GM21737 (cell line): ENCODE measurements around the gene RNF4.
"Not testable (repeated sequence)": the region's sequence is repeated elsewhere in the genome, so short reads cannot be mapped to it uniquely, and the experiment has no call there.

Source experiments
- ATAC-seq: cut with Tn5 transposase; IDR thresholded peaks from one replicate; pipeline ENCODE4 v1.9.1; 2021; ENCODE audit warnings: mild to moderate bottlenecking, moderate library complexity; ENCODE audit not compliant: unreplicated experiment

The RNF4 gene

DNA sequence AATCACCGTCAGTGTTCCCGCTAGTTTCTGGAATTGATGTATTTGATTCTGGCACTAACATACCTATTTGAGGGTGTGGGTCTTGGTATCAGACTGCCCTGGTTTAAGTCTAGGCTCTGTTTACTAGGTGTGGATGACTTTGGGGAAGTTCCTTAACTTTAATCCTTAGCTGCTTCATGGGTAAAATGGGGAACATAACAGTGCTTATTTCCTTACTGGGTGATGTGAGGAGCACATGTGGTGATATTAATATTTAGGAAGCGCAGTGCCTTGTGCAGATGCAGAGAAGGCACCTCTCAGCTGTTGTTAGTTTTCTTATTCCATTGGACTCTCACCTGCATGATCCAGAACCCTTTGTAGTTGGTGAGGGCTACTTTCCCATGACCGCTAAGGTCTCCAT, 17.1 kb downstream of the RNF4 start:
- ATAC-seq = no peak

DNA sequence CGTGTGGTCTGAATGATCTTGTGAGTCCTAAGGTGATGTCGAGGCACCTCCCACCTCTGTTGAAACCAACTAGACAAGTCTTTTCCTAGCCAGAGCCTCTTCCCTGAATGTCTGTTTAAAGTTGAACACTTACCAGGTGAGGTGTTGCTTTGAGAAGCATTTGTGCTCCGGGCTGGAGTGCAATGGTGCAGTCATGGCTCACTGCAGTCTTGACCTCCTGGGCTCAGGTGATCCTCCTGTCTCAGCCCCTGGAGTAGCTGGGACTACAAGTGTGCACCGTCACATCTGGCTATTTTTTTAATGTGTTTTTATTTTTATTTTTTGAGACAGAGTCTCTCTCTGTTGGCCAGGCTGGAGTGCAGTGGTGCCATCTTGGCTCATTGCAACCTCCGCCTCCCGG, 18.1 kb downstream of the RNF4 start:
- ATAC-seq = no peak

DNA sequence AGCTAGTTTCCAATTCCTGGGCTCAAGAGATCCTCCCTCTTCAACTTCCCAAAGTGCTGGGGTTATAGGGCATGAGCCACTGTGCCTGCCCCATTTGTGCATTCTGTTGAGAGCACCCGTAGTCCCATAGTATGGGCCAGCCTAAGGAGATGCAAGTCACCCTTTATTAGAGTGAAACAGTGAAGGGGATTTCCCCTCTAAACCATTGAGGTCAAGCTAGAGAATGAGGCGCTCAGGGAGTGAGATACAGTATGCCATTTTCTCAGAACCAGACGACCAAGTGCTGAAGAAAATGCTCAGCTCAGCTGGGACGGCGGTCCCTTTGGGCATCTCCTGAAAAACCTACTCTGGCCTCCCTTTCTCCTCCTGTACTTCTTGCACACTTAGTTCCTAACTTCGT, 18.7 kb downstream of the RNF4 start:
- ATAC-seq = no peak

DNA sequence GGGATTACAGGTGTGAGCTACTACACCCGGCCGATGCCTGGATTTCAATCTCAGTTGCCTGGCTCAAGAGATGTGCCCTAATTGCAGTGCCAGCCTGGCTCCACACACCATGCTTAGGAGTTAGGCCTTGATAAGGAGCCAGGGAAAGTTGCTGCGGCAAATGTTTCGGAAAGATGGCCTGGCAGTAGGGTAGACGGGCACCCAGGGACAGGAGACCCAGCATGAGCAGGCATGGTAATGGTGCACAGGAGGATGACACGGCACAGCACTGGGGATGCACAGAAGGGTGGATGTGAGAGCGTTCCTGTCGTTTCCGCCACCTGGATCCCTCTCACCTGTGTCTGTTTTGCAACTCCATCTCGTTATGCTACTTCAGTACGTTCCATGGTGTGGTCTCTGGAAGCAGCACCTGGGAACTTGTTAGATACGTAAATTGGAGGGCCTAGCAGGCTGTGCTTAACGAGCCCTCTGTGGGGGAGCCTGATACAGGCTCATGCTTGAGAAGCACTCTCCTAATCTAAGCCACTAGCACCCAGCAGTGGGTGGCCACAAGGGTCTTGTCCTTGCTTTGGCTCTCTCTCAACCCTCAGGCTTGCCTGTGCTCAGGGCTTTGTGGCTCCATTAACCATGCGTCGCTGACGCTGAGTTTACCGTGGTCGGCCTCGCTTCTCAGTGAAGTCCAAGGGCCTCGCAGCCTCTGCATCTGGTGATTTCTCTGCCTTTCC, 20.3 kb downstream of the RNF4 start:
- no peak for ATAC-seq

DNA sequence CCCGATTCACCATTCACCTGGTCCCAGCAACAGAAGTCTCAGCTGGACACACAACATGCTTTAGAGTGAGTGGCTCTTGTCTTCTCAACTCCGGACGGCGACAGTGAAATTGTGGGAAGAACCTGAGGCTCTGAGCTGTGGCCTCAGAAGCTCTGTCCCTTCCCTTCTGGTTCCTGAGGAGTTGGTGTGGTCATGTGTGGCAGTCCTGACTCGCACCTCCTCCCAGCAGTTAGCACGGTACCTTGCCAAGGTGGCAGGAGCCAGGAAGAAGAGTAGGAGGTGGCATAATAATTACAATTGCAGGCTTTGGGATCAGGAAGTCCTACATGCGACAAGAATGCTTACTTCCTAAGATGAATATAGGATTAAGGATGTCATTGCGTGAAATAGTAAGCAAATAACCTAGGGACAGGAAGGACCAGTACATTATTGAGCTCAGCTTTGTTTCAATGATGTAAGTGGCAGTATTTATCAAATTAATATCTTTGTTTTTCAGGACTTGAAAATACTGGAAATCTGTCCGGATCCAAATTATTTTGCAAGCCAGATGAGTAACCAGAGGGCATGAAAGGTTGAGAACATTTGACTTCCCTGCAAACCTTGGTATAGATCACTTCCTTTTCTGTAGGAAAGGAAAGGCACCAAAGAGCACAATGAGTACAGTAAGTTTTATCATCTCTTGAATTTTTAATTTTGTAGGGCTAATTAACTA, 21.1 kb downstream of the RNF4 start:
- ATAC-seq = no peak

DNA sequence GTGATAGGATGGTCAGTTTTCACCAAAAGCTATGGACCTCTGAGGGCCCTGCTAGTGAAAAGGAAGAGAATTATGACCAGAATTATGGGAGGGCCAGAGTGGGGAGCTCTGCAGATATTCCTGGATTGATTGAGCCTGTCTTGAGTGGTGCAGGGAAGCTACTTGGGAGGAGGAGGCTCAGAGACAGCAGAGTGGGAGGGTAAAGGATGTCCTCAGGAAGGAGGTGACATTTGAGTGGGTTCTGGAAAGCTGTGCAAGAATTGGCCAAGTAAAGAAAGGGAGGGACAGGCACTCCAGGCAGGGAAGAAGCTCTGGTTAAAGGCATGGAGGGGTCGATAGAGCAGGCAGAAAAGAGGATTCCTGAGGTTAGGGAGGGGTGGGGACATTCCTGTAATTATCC, 24.1 kb downstream of the RNF4 start:
- no peak for ATAC-seq

DNA sequence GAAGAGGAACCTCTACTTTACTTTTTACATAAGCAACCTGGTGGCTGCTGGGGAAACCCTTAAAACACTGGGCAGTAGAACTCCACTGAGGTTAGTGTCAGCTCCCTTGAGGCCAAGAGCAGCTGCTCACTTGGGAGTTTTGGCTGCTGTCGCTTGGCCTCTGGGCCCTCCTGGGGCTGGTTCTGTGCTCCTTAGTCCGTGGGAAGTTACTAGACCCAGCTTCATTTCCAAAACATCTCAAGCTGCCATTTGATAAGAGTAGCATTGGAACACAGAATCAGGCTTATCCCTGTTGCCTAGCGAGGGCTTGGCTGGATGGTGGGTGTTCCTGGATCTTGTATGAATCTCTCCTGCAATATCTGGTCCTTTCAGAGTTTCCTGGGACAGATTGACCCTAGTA, 26.1 kb downstream of the RNF4 start:
- no peak for ATAC-seq

DNA sequence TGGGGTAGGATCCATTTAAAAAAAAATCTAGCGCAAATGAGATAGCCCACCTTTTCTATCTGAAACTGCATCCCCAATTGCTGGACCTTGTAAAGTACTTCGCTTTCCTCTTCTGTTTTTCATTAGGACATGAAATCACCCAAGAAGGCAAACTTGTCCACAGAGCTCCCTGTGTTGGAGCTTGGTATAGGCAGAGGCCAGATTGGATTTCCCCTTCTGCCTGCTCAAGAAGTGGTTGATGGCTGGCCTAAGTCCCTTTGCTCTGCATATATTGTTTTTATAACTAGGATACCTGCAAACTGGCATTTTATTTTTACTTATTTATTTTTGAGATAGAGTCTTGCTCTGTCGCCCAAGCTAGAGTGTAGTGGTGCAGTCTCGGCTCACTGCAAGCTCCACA, 28.4 kb downstream of the RNF4 start:
- no peak for ATAC-seq

DNA sequence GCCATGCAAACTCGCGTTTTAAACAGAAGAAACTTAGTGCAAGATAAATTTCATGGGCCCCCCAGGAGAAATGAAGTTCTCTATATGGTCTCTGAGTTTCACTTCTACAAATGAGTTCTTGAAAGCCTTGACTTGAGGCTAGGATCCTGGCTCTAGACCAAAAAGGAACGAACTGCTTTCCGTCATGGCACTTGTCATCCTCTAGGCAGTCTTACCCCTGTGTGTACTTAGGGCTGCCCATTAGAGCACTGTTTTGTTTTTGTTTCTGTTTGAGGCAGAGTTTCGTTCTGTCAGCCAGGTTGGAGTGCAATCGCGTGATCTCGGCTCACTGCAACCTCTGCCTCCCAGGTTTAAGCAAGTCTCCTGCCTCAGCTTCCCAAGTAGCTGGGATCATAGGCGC, 29.0 kb downstream of the RNF4 start:
- ATAC-seq = peak; percentile 84

DNA sequence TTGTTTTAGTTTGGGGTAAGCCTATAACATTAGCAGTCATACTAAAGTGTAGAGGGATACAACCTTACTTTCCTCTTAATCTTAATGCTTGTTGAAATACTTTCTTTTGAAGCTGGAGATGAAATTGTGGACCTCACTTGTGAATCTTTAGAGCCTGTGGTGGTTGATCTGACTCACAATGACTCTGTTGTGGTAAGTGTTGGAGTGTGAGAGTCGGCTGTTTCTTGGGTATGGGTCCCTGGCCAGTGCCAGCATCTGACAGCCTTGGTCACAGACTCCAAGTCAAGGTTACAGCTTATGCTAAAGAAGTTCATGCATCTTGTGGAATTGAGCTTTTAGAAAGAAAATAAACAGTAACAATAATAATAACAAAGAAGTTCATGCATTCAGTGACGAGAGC, 31.6 kb downstream of the RNF4 start:
- no peak for ATAC-seq

DNA sequence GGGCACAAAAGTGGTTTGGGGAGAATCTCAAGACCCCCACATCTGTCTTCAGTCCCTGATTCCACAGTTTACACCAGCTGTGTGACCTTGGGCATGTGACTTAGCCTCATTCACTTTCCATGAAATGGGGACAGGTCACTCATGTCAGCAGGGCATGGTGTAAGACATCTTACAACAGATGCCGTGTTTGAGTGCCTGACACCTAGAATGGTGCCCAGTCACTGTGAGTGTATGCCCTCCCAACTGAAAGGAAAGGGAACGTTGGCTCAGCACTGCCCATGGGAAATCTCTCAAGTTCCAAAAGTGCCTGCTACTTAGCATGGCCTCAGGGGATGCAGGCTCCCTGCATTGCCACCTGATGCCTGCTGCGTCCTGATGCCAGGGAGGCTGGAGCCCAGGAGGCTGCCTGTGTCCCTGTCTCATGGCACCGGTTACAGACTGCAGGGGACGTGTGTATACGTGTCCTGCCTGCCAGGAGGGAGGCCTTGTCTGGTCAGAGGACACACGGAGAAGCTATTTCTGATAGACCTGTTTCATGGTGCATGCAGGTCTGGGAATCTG, 32.2 kb downstream of the RNF4 start:
- no peak for ATAC-seq

DNA sequence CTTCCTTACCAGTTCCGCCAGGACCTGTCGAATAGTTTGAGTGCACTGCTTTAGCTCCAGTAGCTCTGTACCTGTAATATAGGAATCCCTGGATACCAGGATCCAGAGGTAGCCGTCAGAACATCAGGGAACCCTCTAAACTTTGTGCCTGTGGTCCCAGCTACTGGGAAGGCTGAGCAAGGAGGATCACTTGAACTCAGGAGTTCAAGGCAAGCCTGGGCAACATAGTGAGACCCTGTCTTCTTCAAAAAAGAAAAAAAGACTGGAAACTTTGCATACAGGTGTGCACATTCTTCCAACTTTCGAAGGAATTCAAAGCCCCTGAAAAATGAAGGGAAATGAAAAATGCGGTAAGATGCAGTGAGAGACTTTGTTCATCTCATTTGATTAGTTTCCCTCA, 34.9 kb downstream of the RNF4 start:
- ATAC-seq = no peak

DNA sequence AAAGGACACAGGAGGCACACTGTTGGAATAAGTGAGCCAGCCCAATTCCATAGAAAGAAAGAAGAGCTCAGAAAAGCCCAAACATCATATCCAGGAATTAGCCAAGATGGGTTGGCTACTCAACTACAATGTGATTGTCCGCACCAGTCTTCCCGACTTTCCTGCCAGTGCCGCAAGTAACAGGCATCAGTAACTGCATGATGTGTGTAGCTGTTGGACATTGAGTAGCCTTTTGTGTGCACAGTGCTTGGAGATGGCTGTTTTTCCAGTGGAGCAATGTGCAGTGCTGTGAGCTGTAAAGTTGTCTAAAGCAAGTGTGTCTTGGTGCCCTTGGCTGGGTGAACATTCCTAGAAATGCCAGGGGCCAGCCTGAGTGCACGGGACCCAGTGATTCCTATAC, 38.4 kb downstream of the RNF4 start:
- ATAC-seq = no peak

DNA sequence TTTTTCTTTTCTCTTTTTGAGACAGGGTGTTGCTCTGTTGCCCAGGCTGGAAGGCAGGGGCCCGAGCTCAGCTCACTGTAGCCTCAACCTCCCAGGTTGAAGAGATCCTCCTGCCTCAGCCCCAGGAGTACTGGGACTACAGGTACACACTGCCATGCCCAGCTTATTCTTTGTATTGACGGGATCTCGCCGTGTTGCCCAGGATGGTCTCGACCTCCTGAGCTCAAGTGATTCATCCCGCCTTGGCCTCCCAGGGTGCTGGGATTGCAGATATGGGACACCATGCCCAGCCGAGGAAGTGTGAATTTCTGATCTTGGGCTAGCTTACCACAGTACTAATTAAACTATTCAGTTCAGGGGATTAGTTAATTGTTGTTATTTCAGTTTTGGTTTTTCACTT, 38.9 kb downstream of the RNF4 start:
- ATAC-seq = no peak

DNA sequence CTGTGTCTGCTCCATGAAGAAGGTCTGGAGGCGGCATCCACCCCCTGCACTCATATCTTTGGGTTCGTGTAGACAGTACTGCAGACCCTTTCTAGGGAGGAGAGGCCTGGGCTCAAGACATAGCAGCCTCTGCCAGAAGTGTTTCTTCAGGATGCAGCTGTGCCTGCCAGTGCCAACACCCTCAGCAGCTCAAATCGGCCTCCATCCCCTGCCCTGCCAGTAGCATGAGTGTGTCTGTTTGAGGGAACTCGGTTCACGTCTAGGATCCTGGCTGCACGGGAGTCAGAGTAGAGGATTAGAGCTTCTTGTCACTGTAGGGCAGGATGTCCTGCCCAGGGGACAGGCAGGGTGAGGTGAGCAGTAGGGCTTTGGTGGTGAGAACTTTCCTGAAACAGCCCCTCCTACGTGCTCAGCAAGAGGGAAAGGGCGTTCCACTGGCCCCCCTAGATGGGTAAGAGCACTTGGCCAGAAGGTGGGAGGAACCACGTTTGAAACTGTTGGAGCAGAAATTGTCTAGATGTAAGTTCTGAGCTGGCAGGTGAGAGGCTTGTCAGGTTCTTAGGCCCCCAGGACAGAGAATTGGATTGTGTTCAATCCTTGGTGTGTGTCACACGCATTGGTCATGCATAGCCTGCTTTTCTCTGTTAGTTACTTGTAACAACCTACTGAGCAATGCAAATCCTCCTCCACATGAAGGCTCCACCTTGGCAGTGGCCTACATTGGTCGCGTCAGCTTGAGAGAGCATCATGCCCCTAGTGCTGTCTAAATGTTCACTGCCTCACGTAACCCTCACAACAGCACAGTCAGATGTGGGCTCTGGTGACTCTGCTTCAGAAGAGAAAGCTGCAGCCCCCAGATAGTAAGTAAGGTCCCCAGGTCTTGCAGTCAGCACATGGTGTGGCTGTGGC, 41.7 kb downstream of the RNF4 start:
- ATAC-seq = no peak

DNA sequence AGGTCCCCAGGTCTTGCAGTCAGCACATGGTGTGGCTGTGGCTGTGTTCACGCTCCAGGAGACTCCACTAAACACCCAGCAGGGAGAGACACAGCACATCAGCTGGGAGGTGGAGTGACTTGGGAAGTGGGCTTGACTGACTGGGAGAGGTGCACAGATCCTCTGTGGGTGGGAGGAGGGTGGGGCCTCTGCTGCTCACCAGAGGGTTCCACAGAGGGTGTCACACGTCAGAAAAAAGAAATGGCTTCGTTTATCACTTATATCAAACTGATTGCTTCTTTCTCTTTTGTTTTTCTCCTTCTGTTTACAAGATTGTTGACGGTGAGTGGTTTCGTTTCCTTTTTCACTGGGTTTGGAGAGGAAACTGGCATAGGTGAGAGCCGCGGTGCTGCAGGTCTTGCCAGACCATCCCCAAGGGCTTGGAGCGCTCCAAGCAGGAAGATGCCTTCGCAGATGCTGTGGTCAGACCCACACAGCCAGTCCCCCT, 42.8 kb downstream of the RNF4 start:
- ATAC-seq = no peak

DNA sequence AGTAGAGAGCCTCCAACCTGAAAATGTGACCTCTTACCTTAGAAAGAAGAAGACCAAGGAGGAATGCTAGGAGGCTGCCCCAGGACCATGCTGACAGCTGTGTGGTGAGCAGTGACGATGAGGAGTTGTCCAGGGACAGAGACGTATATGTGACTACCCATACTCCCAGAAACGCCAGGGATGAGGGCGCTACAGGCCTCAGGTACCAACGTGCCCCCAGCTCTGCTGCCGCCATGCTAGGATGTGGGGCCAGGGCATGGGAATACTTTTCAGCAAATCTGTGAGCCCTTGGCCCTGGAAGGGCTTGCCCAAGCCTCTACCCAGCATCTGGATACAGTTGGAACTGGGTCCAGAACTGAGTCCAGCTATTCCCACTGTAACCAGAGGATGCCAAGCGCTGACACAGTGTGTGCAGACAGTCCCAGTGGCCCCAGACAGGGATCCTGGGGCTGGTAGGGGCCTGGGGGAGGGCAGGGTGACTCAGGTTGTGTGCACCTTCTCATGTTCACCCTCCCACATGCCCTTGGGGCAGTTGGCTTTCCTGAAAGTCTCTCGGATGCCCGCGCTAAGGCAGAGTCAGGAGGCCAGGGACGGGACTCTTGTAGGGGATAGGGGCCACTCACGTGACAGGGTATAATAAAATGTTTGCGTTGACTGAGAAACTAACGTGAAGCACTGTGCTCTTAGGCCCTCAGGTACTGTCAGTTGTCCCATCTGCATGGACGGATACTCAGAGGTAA, 43.7 kb downstream of the RNF4 start:
- no peak for ATAC-seq

DNA sequence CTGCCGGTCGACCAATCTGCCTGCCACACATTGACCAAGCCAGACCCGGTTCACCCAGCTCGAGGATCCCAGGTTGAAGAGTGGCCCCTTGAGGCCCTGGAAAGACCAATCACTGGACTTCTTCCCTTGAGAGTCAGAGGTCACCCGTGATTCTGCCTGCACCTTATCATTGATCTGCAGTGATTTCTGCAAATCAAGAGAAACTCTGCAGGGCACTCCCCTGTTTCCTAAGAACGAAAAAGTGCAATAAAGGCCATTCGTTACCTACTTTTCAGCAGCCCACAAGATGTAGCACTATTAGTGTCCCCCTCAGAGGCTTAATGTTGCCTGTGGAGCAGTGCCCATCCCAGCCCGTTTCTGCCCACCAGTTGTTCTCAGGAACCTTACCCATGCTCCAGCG, 45.3 kb downstream of the RNF4 start:
- not testable (repeated sequence) for ATAC-seq

DNA sequence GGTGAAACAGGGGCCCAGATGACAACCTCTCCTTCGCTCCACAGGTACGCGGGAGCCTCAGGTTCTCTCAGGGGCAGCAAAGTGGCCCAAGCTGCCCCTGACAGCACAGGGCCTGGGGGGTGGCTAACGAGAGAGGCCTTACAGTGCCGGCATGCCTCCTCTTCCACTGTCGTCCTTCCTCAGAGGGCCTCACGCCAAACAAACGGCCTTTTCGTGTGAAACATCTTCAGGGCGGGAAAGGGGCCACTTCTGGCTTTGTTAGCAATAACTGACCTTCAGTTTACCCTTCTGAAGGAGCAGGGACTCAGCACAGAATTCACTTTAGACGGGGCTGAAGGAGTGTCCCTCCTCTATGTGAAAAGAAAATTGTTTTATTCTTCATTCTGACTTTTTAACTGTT, 46.0 kb downstream of the RNF4 start:
- not testable (repeated sequence) for ATAC-seq

DNA sequence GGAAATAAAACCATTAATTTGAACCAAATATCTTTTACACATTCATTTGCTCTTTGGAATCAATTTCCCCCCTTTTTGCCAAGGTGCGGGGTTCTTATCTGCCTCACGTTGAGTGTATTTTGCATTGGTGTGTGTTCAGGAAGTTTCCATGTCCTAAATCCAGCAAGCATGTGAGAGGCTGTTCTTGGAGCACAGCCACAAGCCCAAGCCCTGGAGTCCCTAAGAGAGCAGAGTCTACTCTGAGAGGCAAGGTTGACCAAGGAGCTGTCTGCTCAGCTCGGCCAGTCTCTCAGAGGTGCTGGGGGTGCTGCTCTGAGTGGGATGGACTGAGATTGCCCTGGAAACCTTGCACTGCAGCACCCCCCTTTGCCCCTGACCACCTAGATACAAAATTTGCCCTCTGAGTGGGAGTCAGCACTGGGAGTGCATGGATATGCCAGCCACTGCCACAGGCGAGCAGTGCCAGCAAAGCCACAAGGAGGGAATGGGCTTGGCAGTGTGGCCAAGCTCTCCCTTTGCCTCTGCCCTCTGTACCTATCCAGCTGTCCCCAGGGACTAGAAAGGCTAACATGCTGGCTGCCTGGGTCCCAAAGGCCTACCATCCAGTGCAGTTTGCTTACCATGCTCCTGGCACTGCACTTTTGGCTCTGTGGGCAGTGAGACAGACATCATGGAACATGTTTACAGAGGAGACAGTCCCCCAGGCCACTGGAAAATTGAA, 47.1 kb downstream of the RNF4 start:
- no peak for ATAC-seq
